Liver (tissue), 9 donors: ENCODE data around the gene ATP6V0A4. TPM values are rescaled to one million over a fixed set of nuclear protein-coding genes. Genes with fewer than 3 reads are reported as not detected.
"Not testable (repeated sequence)": the region's sequence is repeated elsewhere in the genome, so short reads cannot be mapped to it uniquely, and the experiment has no call there.

Source experiments
- DNase-seq: peaks from one replicate; pipeline ENCODE4 v3.0.0-alpha.2; 2017; ENCODE audit warnings: low spot score
- H3K27ac ChIP-seq, 2 donors: one replicate each; pipeline ENCODE4 v1.7.0; 2013; ENCODE audit warnings: inconsistent platforms in 2 of 2, low read length in 2 of 2, control low read depth in 1 of 2, low read depth in 1 of 2, mild to moderate bottlenecking in 1 of 2
- H3K27me3 ChIP-seq, 4 donors: one replicate each; pipeline versions ENCODE4 v1.6.1 to v1.7.0; 2013; ENCODE audit warnings: low read length in 3 of 4, inconsistent platforms in 1 of 4, mild to moderate bottlenecking in 1 of 4, moderate library complexity in 1 of 4; ENCODE audit not compliant: control insufficient read depth in 4 of 4, insufficient read depth in 4 of 4
- H3K36me3 ChIP-seq, 4 donors: one replicate each; pipeline versions ENCODE4 v1.6.1 to v1.7.0; 2013; ENCODE audit warnings: low read length in 3 of 4, mild to moderate bottlenecking in 3 of 4, low read depth in 1 of 4, moderate library complexity in 1 of 4; ENCODE audit not compliant: control insufficient read depth in 4 of 4, insufficient read depth in 3 of 4
- H3K4me1 ChIP-seq, 4 donors: one replicate each; pipeline versions ENCODE4 v1.6.1 to v1.7.0; 2013; ENCODE audit warnings: low read length in 3 of 4, mild to moderate bottlenecking in 3 of 4, moderate library complexity in 1 of 4; ENCODE audit not compliant: control insufficient read depth in 4 of 4, insufficient read depth in 4 of 4
- H3K4me3 ChIP-seq, 3 donors: one replicate each; pipeline versions ENCODE4 v1.6.1 to v1.7.0; 2013; ENCODE audit warnings: low read length in 3 of 3, control low read depth in 1 of 3, low read depth in 1 of 3, mild to moderate bottlenecking in 1 of 3
- H3K9ac ChIP-seq, 2 donors: one replicate each; pipeline ENCODE4 v1.7.0; 2013; ENCODE audit warnings: low read length in 2 of 2, mild to moderate bottlenecking in 2 of 2, moderate library complexity in 2 of 2, control low read depth in 1 of 2, low read depth in 1 of 2
- H3K9me3 ChIP-seq, 4 donors: one replicate each; pipeline versions ENCODE4 v1.6.1 to v1.7.0; 2013; ENCODE audit warnings: low read length in 3 of 4; ENCODE audit not compliant: control insufficient read depth in 4 of 4
- CTCF ChIP-seq: fragments of 150-350 bp; IDR thresholded peaks from 2 replicates; pipeline ENCODE4 v1.5.1; 2017; ENCODE audit warnings: improper control_type of control experiment, low read depth, low read length; ENCODE audit not compliant: missing input control
- EGR1 ChIP-seq, 2 donors: IDR thresholded peaks; 2 replicates each; pipeline ENCODE4 v1.6.1; 2016 to 2018; ENCODE audit warnings: antibody characterized with exemption in 2 of 2, low read depth in 2 of 2
- MAX ChIP-seq: IDR thresholded peaks from 2 replicates; pipeline ENCODE4 v1.6.1; 2016; ENCODE audit warnings: antibody characterized with exemption
- RAD21 ChIP-seq, 2 donors: IDR thresholded peaks; 2 replicates each; pipeline ENCODE4 v1.6.1; 2016; ENCODE audit warnings: antibody characterized with exemption in 2 of 2, mild to moderate bottlenecking in 2 of 2
- REST ChIP-seq: IDR thresholded peaks from 2 replicates; pipeline ENCODE4 v1.6.1; 2016; ENCODE audit warnings: antibody characterized with exemption, mild to moderate bottlenecking
- SP1 ChIP-seq: IDR thresholded peaks from 2 replicates; pipeline ENCODE4 v1.6.1; 2018; ENCODE audit warnings: antibody characterized with exemption, mild to moderate bottlenecking
- TAF1 ChIP-seq: conservative IDR thresholded peaks from 2 replicates; pipeline ENCODE4 v1.6.1; 2016; ENCODE audit warnings: antibody characterized with exemption, mild to moderate bottlenecking
- ZBTB33 ChIP-seq: IDR thresholded peaks from 2 replicates; pipeline ENCODE4 v1.6.1; 2016; ENCODE audit warnings: antibody characterized with exemption
- WGBS: extraction: QIAGEN DNeasy Blood & Tissue Kit; methylation state at CpG from one replicate; pipeline ENCODE4 v1.1.7; 2013; 5-methylcytosine and 5-hydroxymethylcytosine counted together
- polyA plus RNA-seq, 2 donors: library from polyadenylated mRNA; stranded (reverse) in 1 of 2; unstranded in 1 of 2; fragments of 200-250 nt in 1 of 2; fragments of >200 nt in 1 of 2; fragmentation: Nextera tagmentation in 1 of 2; extraction: Ambion mirVana in 1 of 2; gene quantifications; one replicate each; pipeline versions ENCODE4 v1.2.1 to v1.2.3, GENCODE V29; 2013 to 2015
- total RNA-seq, 2 donors: library from RNA; depleted of rRNA; stranded (reverse); fragments of >200 nt; gene quantifications; one replicate each; pipeline ENCODE4 v1.2.3, GENCODE V29; 2014
- TF ChIP-seq, protein P1 (sequence below): IDR thresholded peaks from 2 replicates; pipeline ENCODE4 v1.6.1; 2016; ENCODE audit warnings: antibody characterized with exemption
- donor health status: healthy.
- donor health status: healthy.
- donor health status: healthy.
- donor health status: healthy.
- donor health status: healthy.

The ATP6V0A4 gene
- total and polyA plus RNA-seq, 4 donors, result not detected

DNA sequence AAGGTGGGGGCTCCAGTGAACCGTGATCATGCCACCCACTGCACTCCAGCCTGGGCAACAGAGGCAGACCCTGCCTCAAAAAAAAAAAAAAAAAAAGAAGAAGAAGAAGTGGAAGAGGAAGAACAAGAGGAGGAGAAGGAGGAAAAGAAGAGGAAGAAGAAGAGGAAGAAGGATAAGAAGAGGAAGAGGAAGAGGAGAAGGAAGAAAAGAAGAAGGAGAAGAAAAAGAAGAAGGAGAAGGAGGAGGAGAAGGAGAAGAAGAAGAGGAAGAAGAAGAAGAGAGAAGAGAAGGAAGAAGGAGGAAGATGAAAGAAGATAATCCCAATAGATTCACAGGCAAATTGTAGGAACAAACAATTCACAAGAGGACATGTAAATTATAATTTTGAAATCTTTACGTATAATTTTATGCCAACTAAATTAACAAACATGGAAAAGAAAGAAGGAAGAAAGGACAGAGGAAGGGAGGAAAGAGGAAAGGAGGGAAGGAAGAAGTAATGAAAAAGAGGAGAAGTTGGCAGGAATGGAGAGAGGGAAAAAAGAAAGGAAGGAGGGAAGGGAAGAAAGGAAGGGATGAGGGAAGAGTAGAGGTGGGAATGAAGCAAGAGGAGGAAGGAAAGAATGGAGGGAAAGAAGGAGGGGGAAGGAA is 100.3 kb downstream of the ATP6V0A4 start:
- Histone ChIP-seq H3K9ac (no peak overlapping the region), H3K27ac (no peak overlapping the region), H3K36me3 (no peaks in the 10 kb centered on the region), H3K4me1 (no peaks in the 10 kb centered on the region), H3K4me3 (no peak overlapping the region), H3K27me3 (no peaks in the 10 kb centered on the region), H3K9me3 (no peaks in the 10 kb centered on the region)
- no peak for DNase-seq
- WGBS, result 64% methylated on average over 2 of the region's 2 CpGs
- TF ChIP-seq CTCF, result no peak
- no peak for TF ChIP-seq MAX
- TF ChIP-seq SP1, result no peak
- no peak for TF ChIP-seq RAD21 (IDR thresholded peaks at IDR 0.05)
- TF ChIP-seq EGR1 (IDR thresholded peaks at IDR 0.05; ENCODE audit: low read depth in 2 of 2), result no peak
- TF ChIP-seq ZBTB33, result no peak
- no peak for TF ChIP-seq REST
- TF ChIP-seq, protein P1, sequence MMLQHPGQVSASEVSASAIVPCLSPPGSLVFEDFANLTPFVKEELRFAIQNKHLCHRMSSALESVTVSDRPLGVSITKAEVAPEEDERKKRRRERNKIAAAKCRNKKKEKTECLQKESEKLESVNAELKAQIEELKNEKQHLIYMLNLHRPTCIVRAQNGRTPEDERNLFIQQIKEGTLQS, result no peak
- TF ChIP-seq TAF1, result no peak

DNA sequence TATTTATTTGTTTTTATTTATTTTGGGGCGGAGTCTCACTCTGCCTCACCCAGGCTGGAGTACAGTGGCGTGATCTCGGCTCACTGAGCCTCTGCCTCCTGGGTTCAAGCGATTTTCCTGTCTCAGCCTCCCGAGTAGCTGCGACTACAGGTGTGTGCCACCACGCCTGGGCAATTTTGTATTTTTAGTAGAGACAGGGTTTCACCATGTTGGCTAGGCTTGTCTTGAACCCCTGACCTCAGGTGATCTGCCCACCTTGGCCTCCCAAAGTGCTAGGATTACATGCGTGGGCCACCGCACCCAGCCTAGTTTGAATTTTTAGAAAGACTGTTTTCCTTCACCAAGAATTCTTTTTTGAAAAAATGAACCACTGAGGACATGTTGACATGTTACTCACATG is 102.2 kb downstream of the ATP6V0A4 start:
- DNase-seq, H3K4me3 ChIP-seq, H3K27me3 ChIP-seq, H3K9me3 ChIP-seq, H3K9ac ChIP-seq, H3K27ac ChIP-seq, H3K4me1 ChIP-seq, H3K36me3 ChIP-seq: not testable (repeated sequence)
- WGBS, result 95% methylated on average over 9 of the region's 9 CpGs
